ENCODE measurements around the gene MCC.

Gene MCC

GRCh38 chr5:113281194-113281593 is 207.1 kb downstream of the MCC start:
- no peak overlapping the region for H3K4me3 ChIP-seq (ENCODE audit: low read depth, low read length)
- no peak for TF ChIP-seq CTCF (IDR thresholded peaks at IDR 0.05; ENCODE audit: borderline replicate concordance, insufficient read depth, low read depth, low read length)

GRCh38 chr5:113280541-113280940 is 207.7 kb downstream of the MCC start:
- TF ChIP-seq CTCF (IDR thresholded peaks at IDR 0.05; ENCODE audit: borderline replicate concordance, insufficient read depth, low read depth, low read length): no peak

GRCh38 chr5:113278976-113279375 is 209.3 kb downstream of the MCC start:
- no peak for TF ChIP-seq CTCF (IDR thresholded peaks at IDR 0.05; ENCODE audit: borderline replicate concordance, insufficient read depth, low read depth, low read length)

More at GRCh38 chr5:113280541-113280940, 207.7 kb downstream of the MCC start:
- no peak overlapping the region for H3K4me3 ChIP-seq (ENCODE audit: low read depth, low read length)

GRCh38 chr5:113276493-113276892 is 211.8 kb downstream of the MCC start:
- no peak overlapping the region for H3K4me3 ChIP-seq (ENCODE audit: low read depth, low read length)
- TF ChIP-seq CTCF (IDR thresholded peaks at IDR 0.05; ENCODE audit: borderline replicate concordance, insufficient read depth, low read depth, low read length): no peak

More at GRCh38 chr5:113278976-113279375, 209.3 kb downstream of the MCC start:
- no peak overlapping the region for H3K4me3 ChIP-seq (ENCODE audit: low read depth, low read length)

GRCh38 chr5:113276001-113276400 is 212.3 kb downstream of the MCC start:
- TF ChIP-seq CTCF (IDR thresholded peaks at IDR 0.05; ENCODE audit: borderline replicate concordance, insufficient read depth, low read depth, low read length): no peak

GRCh38 chr5:113274836-113275414 is 213.3 kb downstream of the MCC start:
- TF ChIP-seq CTCF (IDR thresholded peaks at IDR 0.05; ENCODE audit: borderline replicate concordance, insufficient read depth, low read depth, low read length): no peak
- H3K4me3 ChIP-seq (ENCODE audit: low read depth, low read length): no peak overlapping the region

More at GRCh38 chr5:113276001-113276400, 212.3 kb downstream of the MCC start:
- H3K4me3 ChIP-seq (ENCODE audit: low read depth, low read length): no peak overlapping the region

- no peak for TF ChIP-seq CTCF (IDR thresholded peaks at IDR 0.05; ENCODE audit: borderline replicate concordance, insufficient read depth, low read depth, low read length)
- H3K4me3 ChIP-seq (ENCODE audit: low read depth, low read length): no peak overlapping the region
These were observed 214.3 kb downstream of the MCC start for GRCh38 chr5:113273948-113274347.
